GM12873 (cell line): ENCODE results near the gene UPK2.

Experiments used
- CTCF ChIP-seq: IDR thresholded peaks from 2 replicates; pipeline ENCODE4 v1.5.1; 2012; ENCODE audit warnings: low read depth, mild to moderate bottlenecking, moderate library complexity, low read length, control low read depth; ENCODE audit not compliant: insufficient read depth; ENCODE audit errors: missing control alignments

UPK2 gene

GRCh38 chr11:118997627-118998387 lies 41.7 kb downstream of the UPK2 start, which contains the start of gene CENATAC:
CENATAC (plus strand) TSS chr11:118998138; CDS start chr11:118998198, 60 bp downstream.
- no peak for TF ChIP-seq CTCF

- no peak for TF ChIP-seq CTCF
Observed at GRCh38 chr11:118998388-118998717, 42.3 kb downstream of the UPK2 start.

GRCh38 chr11:118998822-118999221 lies 42.7 kb downstream of the UPK2 start:
- TF ChIP-seq CTCF = no peak

GRCh38 chr11:119000906-119001305 lies 44.8 kb downstream of the UPK2 start:
- TF ChIP-seq CTCF = no peak

- no peak for TF ChIP-seq CTCF
Observed at GRCh38 chr11:119006656-119007055, 50.6 kb downstream of the UPK2 start.
